ENCODE measurements around the gene SLC25A40.

The SLC25A40 gene

GRCh38 chr7:87797395-87797794, 78.8 kb downstream of the SLC25A40 start:
- Histone ChIP-seq H4K20me1 (ENCODE audit: insufficient read depth, low read length) (no peaks in the 10 kb centered on the region), H3K9me3 (ENCODE audit: low read length) (peaks cover 3% of the 10 kb centered on the region; the same call in 1 of the 2 replicates), H3K27me3 (ENCODE audit: insufficient read depth, low read length) (no peaks in the 10 kb centered on the region), H3K4me1 (ENCODE audit: insufficient read depth, low read length, severe bottlenecking) (no peaks in the 10 kb centered on the region), H3F3A (ENCODE audit: insufficient read depth, low read length) (no peaks in the 10 kb centered on the region), H3K27ac (ENCODE audit: low read depth, low read length, poor library complexity, severe bottlenecking) (no peak overlapping the region), H3K4me3 (ENCODE audit: low read depth, low read length, poor library complexity, severe bottlenecking) (no peak overlapping the region), H2AFZ (ENCODE audit: low read length) (no peak overlapping the region), H3K9ac (ENCODE audit: low read length) (no peak overlapping the region), H3K4me2 (ENCODE audit: low read length) (no peak overlapping the region), H3K36me3 (ENCODE audit: insufficient read depth, low read length) (no peaks in the 10 kb centered on the region), H3K79me2 (ENCODE audit: insufficient read depth, low read length) (no peaks in the 10 kb centered on the region), H3K9me2 (ENCODE audit: low read depth, low read length) (no peaks in the 10 kb centered on the region)
- TF ChIP-seq EZH2 (IDR thresholded peaks at IDR 0.05; ENCODE audit: borderline replicate concordance, low read length) (no peak), CTCF (IDR thresholded peaks at IDR 0.05; ENCODE audit: low read length) (no peak)

DNA sequence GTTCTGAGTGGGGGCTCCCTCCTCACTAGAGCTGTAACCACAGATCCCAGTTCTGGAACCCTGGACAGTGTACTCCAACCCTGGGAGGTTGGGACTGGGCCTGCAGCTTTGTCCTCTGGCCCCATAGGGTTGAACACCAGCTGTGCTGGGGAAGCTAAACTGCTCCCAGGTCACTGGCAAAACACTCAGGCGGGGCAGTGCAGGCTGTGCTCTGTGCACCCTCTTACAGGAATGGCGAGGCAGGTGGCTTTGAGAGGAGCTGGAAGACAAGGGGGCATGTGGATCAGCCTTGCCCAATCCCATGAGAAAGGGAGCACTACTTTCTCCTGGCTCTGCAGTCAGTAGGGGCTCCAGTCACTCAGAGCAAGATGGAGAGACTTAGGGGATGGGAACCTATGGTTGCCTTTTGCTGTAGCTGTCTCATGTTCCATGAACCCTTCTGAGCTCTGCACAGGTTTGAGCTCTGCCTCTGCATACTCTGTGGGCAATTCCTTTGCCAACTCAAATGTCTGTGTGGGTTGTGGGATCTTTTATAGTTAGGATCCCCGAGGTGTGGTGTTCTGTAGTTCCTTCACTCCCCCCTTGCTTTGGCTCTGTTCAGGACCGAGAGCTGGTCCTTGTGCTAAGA, 90.7 kb downstream of the SLC25A40 start:
- Histone ChIP-seq H3F3A (ENCODE audit: insufficient read depth, low read length) (no peaks in the 10 kb centered on the region), H3K9me3 (ENCODE audit: low read length) (no peaks in the 10 kb centered on the region), H3K27ac (ENCODE audit: low read depth, low read length, poor library complexity, severe bottlenecking) (no peak overlapping the region), H3K4me3 (ENCODE audit: low read depth, low read length, poor library complexity, severe bottlenecking) (no peak overlapping the region), H3K4me1 (ENCODE audit: insufficient read depth, low read length, severe bottlenecking) (no peaks in the 10 kb centered on the region), H2AFZ (ENCODE audit: low read length) (no peak overlapping the region), H3K79me2 (ENCODE audit: insufficient read depth, low read length) (no peaks in the 10 kb centered on the region), H3K9me2 (ENCODE audit: low read depth, low read length) (no peaks in the 10 kb centered on the region), H3K36me3 (ENCODE audit: insufficient read depth, low read length) (no peaks in the 10 kb centered on the region), H4K20me1 (ENCODE audit: insufficient read depth, low read length) (no peaks in the 10 kb centered on the region), H3K27me3 (ENCODE audit: insufficient read depth, low read length) (no peaks in the 10 kb centered on the region), H3K4me2 (ENCODE audit: low read length) (no peak overlapping the region), H3K9ac (ENCODE audit: low read length) (no peak overlapping the region)
- no peak for TF ChIP-seq EZH2 (IDR thresholded peaks at IDR 0.05; ENCODE audit: borderline replicate concordance, low read length)
- TF ChIP-seq CTCF (IDR thresholded peaks at IDR 0.05; ENCODE audit: low read length), result no peak

GRCh38 chr7:87784424-87784823, 91.7 kb downstream of the SLC25A40 start:
- H3K27me3 ChIP-seq (ENCODE audit: insufficient read depth, low read length), result no peaks in the 10 kb centered on the region
- H3K4me1 ChIP-seq (ENCODE audit: insufficient read depth, low read length, severe bottlenecking), result no peaks in the 10 kb centered on the region
- no peak overlapping the region for H3K9ac ChIP-seq (ENCODE audit: low read length)
- H3K79me2 ChIP-seq (ENCODE audit: insufficient read depth, low read length), result no peaks in the 10 kb centered on the region
- TF ChIP-seq EZH2 (IDR thresholded peaks at IDR 0.05; ENCODE audit: borderline replicate concordance, low read length) (no peak), CTCF (IDR thresholded peaks at IDR 0.05; ENCODE audit: low read length) (peak; percentile 46; the same call in 1 of the 2 replicates)
- no peak overlapping the region for H3K4me2 ChIP-seq (ENCODE audit: low read length)
- no peaks in the 10 kb centered on the region for H3K36me3 ChIP-seq (ENCODE audit: insufficient read depth, low read length)
- H3F3A ChIP-seq (ENCODE audit: insufficient read depth, low read length), result no peaks in the 10 kb centered on the region
- no peaks in the 10 kb centered on the region for H4K20me1 ChIP-seq (ENCODE audit: insufficient read depth, low read length)
- H3K9me3 ChIP-seq (ENCODE audit: low read length), result no peaks in the 10 kb centered on the region
- H3K4me3 ChIP-seq (ENCODE audit: low read depth, low read length, poor library complexity, severe bottlenecking), result no peak overlapping the region
- no peak overlapping the region for H2AFZ ChIP-seq (ENCODE audit: low read length)
- H3K27ac ChIP-seq (ENCODE audit: low read depth, low read length, poor library complexity, severe bottlenecking), result no peak overlapping the region
- H3K9me2 ChIP-seq (ENCODE audit: low read depth, low read length), result no peaks in the 10 kb centered on the region
